HCT116 (cell line): Measurements from ENCODE around the gene CIT.

Experiments used
- ELF1 ChIP-seq: IDR thresholded peaks from 2 replicates; pipeline ENCODE4 v1.6.1; 2012; ENCODE audit warnings: low read depth, borderline replicate concordance
- EZH2 ChIP-seq: fragments of 200-600 bp; sonication (generic); IDR thresholded peaks from 2 replicates; pipeline ENCODE4 v1.6.1; 2017; ENCODE audit warnings: antibody characterized with exemption, mixed run types
- EZH2phosphoT487 ChIP-seq: fragments of 200-600 bp; IDR thresholded peaks from 2 replicates; pipeline ENCODE4 v1.6.1; 2018; ENCODE audit warnings: antibody characterized with exemption, borderline replicate concordance
- POLR2A ChIP-seq: IDR thresholded peaks from 2 replicates; pipeline ENCODE4 v1.7.0; 2011; ENCODE audit warnings: borderline replicate concordance; ENCODE audit not compliant: insufficient read depth, insufficient read length; ENCODE audit errors: extremely low read depth
- RAD21 ChIP-seq: IDR thresholded peaks from 2 replicates; pipeline ENCODE4 v1.6.1; 2012; ENCODE audit warnings: low read depth, mild to moderate bottlenecking
- SIN3A ChIP-seq: IDR thresholded peaks from 2 replicates; pipeline ENCODE4 v1.6.1; 2012; ENCODE audit warnings: low read depth
- SRF ChIP-seq: IDR thresholded peaks from 2 replicates; pipeline ENCODE4 v1.6.1; 2012; ENCODE audit warnings: low read depth
- YY1 ChIP-seq: IDR thresholded peaks from 2 replicates; pipeline ENCODE4 v1.6.1; 2011; ENCODE audit warnings: low read length, low read depth, moderate library complexity, mild to moderate bottlenecking; ENCODE audit not compliant: insufficient replicate concordance; ENCODE audit errors: extremely low read depth
- TF ChIP-seq, protein P1 (sequence below), 3 experiments: fragments of 200-600 bp in 1 of 3; sonication (generic) in 1 of 3; IDR thresholded peaks in 2 of 3; conservative IDR thresholded peaks in 1 of 3; 2 replicates each; pipeline ENCODE4 v1.5.1; 2012 to 2017; ENCODE audit warnings: low read depth in 2 of 3, low read length in 2 of 3, antibody characterized with exemption in 1 of 3, borderline replicate concordance in 1 of 3, control low read depth in 1 of 3, mild to moderate bottlenecking in 1 of 3, mixed read lengths in 1 of 3, mixed run types in 1 of 3, moderate library complexity in 1 of 3; ENCODE audit not compliant: insufficient read depth in 1 of 3
- TF ChIP-seq, protein P2 (sequence below): IDR thresholded peaks from 2 replicates; pipeline ENCODE4 v1.6.1; 2012; ENCODE audit warnings: low read depth
- TF ChIP-seq, protein P3 (sequence below): IDR thresholded peaks from 2 replicates; pipeline ENCODE4 v1.6.1; 2012
- TF ChIP-seq, protein P4 (sequence below): IDR thresholded peaks from 2 replicates; pipeline ENCODE4 v1.6.1; 2011; ENCODE audit warnings: mild to moderate bottlenecking, low read length, moderate library complexity; ENCODE audit not compliant: insufficient replicate concordance; ENCODE audit errors: extremely low read depth
- TF ChIP-seq, protein P5 (sequence below): IDR thresholded peaks from 2 replicates; pipeline ENCODE4 v1.6.1; 2012

DNA sequence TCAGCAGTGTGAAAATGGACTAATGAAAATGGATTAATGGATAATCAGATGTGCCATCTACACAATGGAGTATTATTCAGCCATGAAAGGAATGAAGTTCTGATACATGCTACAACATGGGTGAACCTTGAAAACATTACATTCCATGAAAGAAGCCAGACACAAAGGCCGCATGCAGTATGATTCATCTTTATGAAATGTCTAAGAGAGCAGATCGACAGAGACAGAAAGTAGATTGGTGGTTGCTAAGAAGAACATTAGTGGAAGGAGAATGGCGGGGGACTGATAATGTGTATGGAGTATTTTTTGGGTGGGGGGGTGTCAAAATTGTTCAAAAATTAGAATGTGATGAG, 161.9 kb downstream of the CIT start:
- TF ChIP-seq POLR2A = no peak
- TF ChIP-seq, protein P1, sequence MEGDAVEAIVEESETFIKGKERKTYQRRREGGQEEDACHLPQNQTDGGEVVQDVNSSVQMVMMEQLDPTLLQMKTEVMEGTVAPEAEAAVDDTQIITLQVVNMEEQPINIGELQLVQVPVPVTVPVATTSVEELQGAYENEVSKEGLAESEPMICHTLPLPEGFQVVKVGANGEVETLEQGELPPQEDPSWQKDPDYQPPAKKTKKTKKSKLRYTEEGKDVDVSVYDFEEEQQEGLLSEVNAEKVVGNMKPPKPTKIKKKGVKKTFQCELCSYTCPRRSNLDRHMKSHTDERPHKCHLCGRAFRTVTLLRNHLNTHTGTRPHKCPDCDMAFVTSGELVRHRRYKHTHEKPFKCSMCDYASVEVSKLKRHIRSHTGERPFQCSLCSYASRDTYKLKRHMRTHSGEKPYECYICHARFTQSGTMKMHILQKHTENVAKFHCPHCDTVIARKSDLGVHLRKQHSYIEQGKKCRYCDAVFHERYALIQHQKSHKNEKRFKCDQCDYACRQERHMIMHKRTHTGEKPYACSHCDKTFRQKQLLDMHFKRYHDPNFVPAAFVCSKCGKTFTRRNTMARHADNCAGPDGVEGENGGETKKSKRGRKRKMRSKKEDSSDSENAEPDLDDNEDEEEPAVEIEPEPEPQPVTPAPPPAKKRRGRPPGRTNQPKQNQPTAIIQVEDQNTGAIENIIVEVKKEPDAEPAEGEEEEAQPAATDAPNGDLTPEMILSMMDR (IDR thresholded peaks at IDR 0.05 in 2 of 3, conservative IDR thresholded peaks at IDR 0.05 in 1 of 3; ENCODE audit: borderline replicate concordance in 1 of 3, insufficient read depth in 1 of 3, low read depth in 2 of 3, low read length in 2 of 3) = no peak
- TF ChIP-seq, protein P2, sequence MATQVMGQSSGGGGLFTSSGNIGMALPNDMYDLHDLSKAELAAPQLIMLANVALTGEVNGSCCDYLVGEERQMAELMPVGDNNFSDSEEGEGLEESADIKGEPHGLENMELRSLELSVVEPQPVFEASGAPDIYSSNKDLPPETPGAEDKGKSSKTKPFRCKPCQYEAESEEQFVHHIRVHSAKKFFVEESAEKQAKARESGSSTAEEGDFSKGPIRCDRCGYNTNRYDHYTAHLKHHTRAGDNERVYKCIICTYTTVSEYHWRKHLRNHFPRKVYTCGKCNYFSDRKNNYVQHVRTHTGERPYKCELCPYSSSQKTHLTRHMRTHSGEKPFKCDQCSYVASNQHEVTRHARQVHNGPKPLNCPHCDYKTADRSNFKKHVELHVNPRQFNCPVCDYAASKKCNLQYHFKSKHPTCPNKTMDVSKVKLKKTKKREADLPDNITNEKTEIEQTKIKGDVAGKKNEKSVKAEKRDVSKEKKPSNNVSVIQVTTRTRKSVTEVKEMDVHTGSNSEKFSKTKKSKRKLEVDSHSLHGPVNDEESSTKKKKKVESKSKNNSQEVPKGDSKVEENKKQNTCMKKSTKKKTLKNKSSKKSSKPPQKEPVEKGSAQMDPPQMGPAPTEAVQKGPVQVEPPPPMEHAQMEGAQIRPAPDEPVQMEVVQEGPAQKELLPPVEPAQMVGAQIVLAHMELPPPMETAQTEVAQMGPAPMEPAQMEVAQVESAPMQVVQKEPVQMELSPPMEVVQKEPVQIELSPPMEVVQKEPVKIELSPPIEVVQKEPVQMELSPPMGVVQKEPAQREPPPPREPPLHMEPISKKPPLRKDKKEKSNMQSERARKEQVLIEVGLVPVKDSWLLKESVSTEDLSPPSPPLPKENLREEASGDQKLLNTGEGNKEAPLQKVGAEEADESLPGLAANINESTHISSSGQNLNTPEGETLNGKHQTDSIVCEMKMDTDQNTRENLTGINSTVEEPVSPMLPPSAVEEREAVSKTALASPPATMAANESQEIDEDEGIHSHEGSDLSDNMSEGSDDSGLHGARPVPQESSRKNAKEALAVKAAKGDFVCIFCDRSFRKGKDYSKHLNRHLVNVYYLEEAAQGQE = no peak
- TF ChIP-seq EZH2 = no peak
- TF ChIP-seq RAD21 = no peak
- TF ChIP-seq YY1 = no peak
- TF ChIP-seq, protein P3, sequence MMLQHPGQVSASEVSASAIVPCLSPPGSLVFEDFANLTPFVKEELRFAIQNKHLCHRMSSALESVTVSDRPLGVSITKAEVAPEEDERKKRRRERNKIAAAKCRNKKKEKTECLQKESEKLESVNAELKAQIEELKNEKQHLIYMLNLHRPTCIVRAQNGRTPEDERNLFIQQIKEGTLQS = no peak
- no peak for TF ChIP-seq EZH2phosphoT487
- TF ChIP-seq, protein P4, sequence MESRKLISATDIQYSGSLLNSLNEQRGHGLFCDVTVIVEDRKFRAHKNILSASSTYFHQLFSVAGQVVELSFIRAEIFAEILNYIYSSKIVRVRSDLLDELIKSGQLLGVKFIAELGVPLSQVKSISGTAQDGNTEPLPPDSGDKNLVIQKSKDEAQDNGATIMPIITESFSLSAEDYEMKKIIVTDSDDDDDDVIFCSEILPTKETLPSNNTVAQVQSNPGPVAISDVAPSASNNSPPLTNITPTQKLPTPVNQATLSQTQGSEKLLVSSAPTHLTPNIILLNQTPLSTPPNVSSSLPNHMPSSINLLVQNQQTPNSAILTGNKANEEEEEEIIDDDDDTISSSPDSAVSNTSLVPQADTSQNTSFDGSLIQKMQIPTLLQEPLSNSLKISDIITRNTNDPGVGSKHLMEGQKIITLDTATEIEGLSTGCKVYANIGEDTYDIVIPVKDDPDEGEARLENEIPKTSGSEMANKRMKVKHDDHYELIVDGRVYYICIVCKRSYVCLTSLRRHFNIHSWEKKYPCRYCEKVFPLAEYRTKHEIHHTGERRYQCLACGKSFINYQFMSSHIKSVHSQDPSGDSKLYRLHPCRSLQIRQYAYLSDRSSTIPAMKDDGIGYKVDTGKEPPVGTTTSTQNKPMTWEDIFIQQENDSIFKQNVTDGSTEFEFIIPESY = no peak
- TF ChIP-seq, protein P5, sequence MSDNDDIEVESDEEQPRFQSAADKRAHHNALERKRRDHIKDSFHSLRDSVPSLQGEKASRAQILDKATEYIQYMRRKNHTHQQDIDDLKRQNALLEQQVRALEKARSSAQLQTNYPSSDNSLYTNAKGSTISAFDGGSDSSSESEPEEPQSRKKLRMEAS = no peak
- no peak for TF ChIP-seq SIN3A
- no peak for TF ChIP-seq SRF
- TF ChIP-seq ELF1 = no peak
